Erythroblast (primary cell): ENCODE data around the gene ITGAE.

Experiments
- GATA1 ChIP-seq: IDR thresholded peaks from 2 replicates; pipeline ENCODE4 v1.6.1; 2011; ENCODE audit warnings: low read depth, mild to moderate bottlenecking, control low read depth, low read length, moderate library complexity
- POLR2A ChIP-seq: IDR thresholded peaks from 2 replicates; pipeline ENCODE4 v1.6.1; 2011; ENCODE audit warnings: mild to moderate bottlenecking, low read length

DNA sequence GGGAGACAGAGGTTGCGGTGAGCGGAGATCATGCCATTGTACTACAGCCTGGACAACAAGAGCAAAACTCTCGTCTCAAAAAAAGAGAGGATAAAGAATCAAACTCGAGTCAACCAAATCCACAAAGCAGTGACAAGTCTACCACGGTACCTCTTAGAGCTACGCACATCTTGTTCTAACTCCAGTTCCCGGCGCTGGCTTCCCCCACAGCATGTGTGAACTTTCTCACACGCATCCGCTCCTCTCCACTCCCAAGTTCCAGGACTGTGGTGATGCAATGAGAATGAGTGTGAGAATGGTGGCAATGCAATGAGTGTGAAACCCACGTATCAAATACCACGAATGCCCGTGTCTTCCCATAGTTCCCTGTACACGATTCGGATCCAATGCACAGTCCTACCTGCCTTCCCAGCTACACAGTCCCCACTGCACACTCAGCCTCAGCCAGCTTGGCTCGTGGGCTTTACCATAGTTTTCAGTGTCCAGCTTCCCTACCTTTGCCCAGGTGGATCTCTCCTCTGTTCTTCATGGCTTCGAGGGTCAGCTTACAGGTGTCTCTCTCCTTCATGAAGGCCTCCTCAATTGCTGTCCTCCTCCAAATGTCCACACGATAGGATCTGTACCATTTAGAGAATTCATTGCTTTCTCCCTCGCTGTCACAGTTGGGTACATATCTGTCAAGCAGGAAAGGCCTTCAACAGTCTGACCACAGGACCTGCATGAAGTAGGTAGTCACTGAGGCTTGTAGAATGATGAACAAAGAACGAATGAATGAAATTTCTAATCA is 95.9 kb downstream of the ITGAE start:
- TF ChIP-seq POLR2A (no peak), GATA1 (no peak)
